Fibroblast of skin of right quadriceps (primary cell): ENCODE measurements around the gene BID.
A peak's percentile ranks its signal among the peaks of the same experiment; 100 is the strongest.

Source experiments
- DNase-seq: peaks from one replicate; pipeline ENCODE4 v3.0.0-alpha.2; 2013

The BID gene

GRCh38 chr22:17802822-17803221 is 28.6 kb upstream of the BID start:
- no peak for DNase-seq

- DNase-seq = no peak
Measured at GRCh38 chr22:17802411-17802810, 28.1 kb upstream of the BID start.

GRCh38 chr22:17797721-17798559 is 23.7 kb upstream of the BID start:
- no peak for DNase-seq

GRCh38 chr22:17796695-17797094 is 22.4 kb upstream of the BID start:
- DNase-seq = no peak

- DNase-seq = no peak
Measured at GRCh38 chr22:17795661-17796548, 21.6 kb upstream of the BID start.

GRCh38 chr22:17794726-17795542 is 20.7 kb upstream of the BID start:
- DNase-seq = no peak

GRCh38 chr22:17792854-17793434 is 18.7 kb upstream of the BID start:
- DNase-seq = no peak

GRCh38 chr22:17792299-17792698 is 18.0 kb upstream of the BID start:
- DNase-seq = no peak

GRCh38 chr22:17791196-17791595 is 16.9 kb upstream of the BID start:
- DNase-seq = no peak

- no peak for DNase-seq
Measured at GRCh38 chr22:17789379-17790200, 15.3 kb upstream of the BID start.

GRCh38 chr22:17788528-17789378 is 14.5 kb upstream of the BID start:
- no peak for DNase-seq

GRCh38 chr22:17787716-17788330 is 13.6 kb upstream of the BID start:
- no peak for DNase-seq

- no peak for DNase-seq
Measured at GRCh38 chr22:17787241-17787640, 13.0 kb upstream of the BID start.

GRCh38 chr22:17786435-17787161 is 12.3 kb upstream of the BID start:
- no peak for DNase-seq

- DNase-seq = peak; percentile 26
Measured at GRCh38 chr22:17785185-17786184, 11.2 kb upstream of the BID start.

- no peak for DNase-seq
Measured at GRCh38 chr22:17784776-17785175, 10.5 kb upstream of the BID start.

GRCh38 chr22:17783773-17784480 is 9.7 kb upstream of the BID start:
- no peak for DNase-seq

GRCh38 chr22:17783312-17783711 is 9.0 kb upstream of the BID start:
- DNase-seq = no peak
